HL-60 (cell line): ENCODE results near the gene OXTR.

Experiments
- SPI1 ChIP-seq: IDR thresholded peaks from 2 replicates; pipeline ENCODE4 v1.6.1; 2012; ENCODE audit warnings: low read depth, mild to moderate bottlenecking, borderline replicate concordance
- TF ChIP-seq, protein P1 (sequence below): IDR thresholded peaks from one replicate; pipeline ENCODE4 v1.5.1; 2011; ENCODE audit warnings: low read length, control low read depth, inconsistent platforms; ENCODE audit not compliant: insufficient read depth

- TF ChIP-seq, protein P1, sequence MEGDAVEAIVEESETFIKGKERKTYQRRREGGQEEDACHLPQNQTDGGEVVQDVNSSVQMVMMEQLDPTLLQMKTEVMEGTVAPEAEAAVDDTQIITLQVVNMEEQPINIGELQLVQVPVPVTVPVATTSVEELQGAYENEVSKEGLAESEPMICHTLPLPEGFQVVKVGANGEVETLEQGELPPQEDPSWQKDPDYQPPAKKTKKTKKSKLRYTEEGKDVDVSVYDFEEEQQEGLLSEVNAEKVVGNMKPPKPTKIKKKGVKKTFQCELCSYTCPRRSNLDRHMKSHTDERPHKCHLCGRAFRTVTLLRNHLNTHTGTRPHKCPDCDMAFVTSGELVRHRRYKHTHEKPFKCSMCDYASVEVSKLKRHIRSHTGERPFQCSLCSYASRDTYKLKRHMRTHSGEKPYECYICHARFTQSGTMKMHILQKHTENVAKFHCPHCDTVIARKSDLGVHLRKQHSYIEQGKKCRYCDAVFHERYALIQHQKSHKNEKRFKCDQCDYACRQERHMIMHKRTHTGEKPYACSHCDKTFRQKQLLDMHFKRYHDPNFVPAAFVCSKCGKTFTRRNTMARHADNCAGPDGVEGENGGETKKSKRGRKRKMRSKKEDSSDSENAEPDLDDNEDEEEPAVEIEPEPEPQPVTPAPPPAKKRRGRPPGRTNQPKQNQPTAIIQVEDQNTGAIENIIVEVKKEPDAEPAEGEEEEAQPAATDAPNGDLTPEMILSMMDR = no peak
- no peak for TF ChIP-seq SPI1
Observed at GRCh38 chr3:8709287-8709686, 60.1 kb downstream of the OXTR start.
